Stimulated activated CD8-positive, alpha-beta memory T cell treated with anti-CD3 and anti-CD28 coated beads, Interleukin-15, amount 100 ng/mL, for 24 hours (primary cell): ENCODE data around the gene CLMP.
"Not testable (repeated sequence)": the region's sequence is repeated elsewhere in the genome, so short reads cannot be mapped to it uniquely, and the experiment has no call there.

Source experiments
- DNase-seq: peaks from one replicate; pipeline ENCODE4 v3.0.0-alpha.2; 2020; ENCODE audit warnings: low read depth

Gene CLMP

GRCh38 chr11:123217897-123218296 is 22.8 kb upstream of the CLMP start:
- no peak for DNase-seq

- no peak for DNase-seq
These were observed 21.2 kb upstream of the CLMP start for GRCh38 chr11:123216249-123216648.

GRCh38 chr11:123214940-123215339 is 19.9 kb upstream of the CLMP start:
- DNase-seq = no peak

- DNase-seq = no peak
These were observed 19.3 kb upstream of the CLMP start for GRCh38 chr11:123214396-123214795.

- no peak for DNase-seq
These were observed 18.3 kb upstream of the CLMP start for GRCh38 chr11:123213307-123213771.

GRCh38 chr11:123212406-123212805 is 17.4 kb upstream of the CLMP start:
- no peak for DNase-seq

- DNase-seq = no peak
These were observed 16.9 kb upstream of the CLMP start for GRCh38 chr11:123211981-123212380.

GRCh38 chr11:123211149-123211852 is 16.3 kb upstream of the CLMP start:
- no peak for DNase-seq

GRCh38 chr11:123209591-123209990 is 14.5 kb upstream of the CLMP start:
- no peak for DNase-seq

GRCh38 chr11:123206791-123207434 is 11.9 kb upstream of the CLMP start:
- no peak for DNase-seq

- not testable (repeated sequence) for DNase-seq
These were observed 11.0 kb upstream of the CLMP start for GRCh38 chr11:123206055-123206454.

GRCh38 chr11:123203934-123204333 is 8.9 kb upstream of the CLMP start:
- no peak for DNase-seq

GRCh38 chr11:123203471-123203870 is 8.4 kb upstream of the CLMP start:
- DNase-seq = no peak

- DNase-seq = no peak
These were observed 7.4 kb upstream of the CLMP start for GRCh38 chr11:123202155-123203151.

GRCh38 chr11:123200264-123200663 is 5.2 kb upstream of the CLMP start:
- DNase-seq = no peak

- DNase-seq = no peak
These were observed 2.7 kb upstream of the CLMP start for GRCh38 chr11:123197711-123198110.

- no peak for DNase-seq
These were observed 1.1 kb upstream of the CLMP start for GRCh38 chr11:123196060-123196714.

GRCh38 chr11:123194337-123195187 is 486 bp downstream of the CLMP start:
- no peak for DNase-seq

- no peak for DNase-seq
These were observed 1.3 kb downstream of the CLMP start for GRCh38 chr11:123193742-123194141.

GRCh38 chr11:123191939-123192338 is 3.1 kb downstream of the CLMP start:
- DNase-seq = no peak

GRCh38 chr11:123190518-123190917 is 4.5 kb downstream of the CLMP start:
- DNase-seq = no peak
